OCI-LY3 (cell line): ENCODE results near the gene ASAP2.

Source experiments
- EZH2phosphoT487 ChIP-seq: fragments of 200-600 bp; shearing (Covaris generic); IDR thresholded peaks from 2 replicates; pipeline ENCODE4 v1.6.1; 2018; ENCODE audit warnings: antibody characterized with exemption, mixed run types, low read depth
- TF ChIP-seq, protein P1 (sequence below): fragments of 200-600, 300-600 bp; sonication (generic); IDR thresholded peaks from 2 replicates; pipeline ENCODE4 v1.5.1; 2014; ENCODE audit warnings: antibody characterized with exemption, low read length, low read depth

DNA sequence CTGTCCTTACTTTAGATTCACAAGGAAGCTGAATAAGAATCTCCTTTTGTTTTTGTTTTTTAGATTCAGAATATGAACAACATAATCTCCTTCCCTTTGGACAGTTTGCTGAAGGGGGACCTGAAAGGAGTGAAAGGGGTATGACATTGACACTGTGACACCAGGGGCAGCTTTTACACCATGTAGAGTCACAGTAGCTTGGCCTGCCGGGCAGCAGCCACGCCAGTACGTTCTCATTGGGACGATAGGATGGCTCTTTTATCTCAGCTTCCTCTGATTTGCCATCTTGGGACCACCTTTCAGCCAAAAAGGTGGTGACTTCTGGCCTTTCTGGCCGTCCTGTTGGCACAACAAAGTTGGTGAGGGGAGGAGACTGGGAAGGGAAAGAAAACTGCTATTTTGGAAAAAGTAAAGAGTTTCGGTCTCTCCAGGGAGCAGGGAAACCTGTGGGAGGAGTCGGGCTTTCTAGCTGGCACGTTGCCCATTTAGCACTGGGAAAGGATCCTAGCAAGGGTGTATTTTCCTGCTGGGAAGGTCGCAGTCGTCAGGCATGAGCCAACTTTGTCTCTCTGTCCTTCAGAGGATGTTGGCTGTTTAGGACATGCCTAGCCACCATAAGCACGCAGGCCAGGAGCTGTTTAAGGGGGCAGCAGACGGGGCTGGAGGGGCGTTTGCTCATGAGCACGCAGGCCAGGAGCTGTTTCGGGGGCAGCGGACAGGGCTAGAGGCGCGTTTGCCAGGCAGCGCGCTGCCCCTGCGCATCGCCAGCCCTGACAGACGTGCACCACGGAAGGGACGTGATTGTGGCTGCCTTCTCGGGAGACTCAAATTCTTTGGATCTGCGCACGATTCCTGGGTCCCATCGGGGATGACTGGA is 112.1 kb downstream of the ASAP2 start:
- TF ChIP-seq, protein P1, sequence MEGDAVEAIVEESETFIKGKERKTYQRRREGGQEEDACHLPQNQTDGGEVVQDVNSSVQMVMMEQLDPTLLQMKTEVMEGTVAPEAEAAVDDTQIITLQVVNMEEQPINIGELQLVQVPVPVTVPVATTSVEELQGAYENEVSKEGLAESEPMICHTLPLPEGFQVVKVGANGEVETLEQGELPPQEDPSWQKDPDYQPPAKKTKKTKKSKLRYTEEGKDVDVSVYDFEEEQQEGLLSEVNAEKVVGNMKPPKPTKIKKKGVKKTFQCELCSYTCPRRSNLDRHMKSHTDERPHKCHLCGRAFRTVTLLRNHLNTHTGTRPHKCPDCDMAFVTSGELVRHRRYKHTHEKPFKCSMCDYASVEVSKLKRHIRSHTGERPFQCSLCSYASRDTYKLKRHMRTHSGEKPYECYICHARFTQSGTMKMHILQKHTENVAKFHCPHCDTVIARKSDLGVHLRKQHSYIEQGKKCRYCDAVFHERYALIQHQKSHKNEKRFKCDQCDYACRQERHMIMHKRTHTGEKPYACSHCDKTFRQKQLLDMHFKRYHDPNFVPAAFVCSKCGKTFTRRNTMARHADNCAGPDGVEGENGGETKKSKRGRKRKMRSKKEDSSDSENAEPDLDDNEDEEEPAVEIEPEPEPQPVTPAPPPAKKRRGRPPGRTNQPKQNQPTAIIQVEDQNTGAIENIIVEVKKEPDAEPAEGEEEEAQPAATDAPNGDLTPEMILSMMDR: no peak
- no peak for TF ChIP-seq EZH2phosphoT487
